ENCODE results near the gene MAST3.
A peak's percentile ranks its signal among the peaks of the same experiment; 100 is the strongest.

MAST3 gene

GRCh38 chr19:18110609-18111232 is 13.1 kb downstream of the MAST3 start:
- H3K4me2 ChIP-seq (ENCODE audit: low read length, poor library complexity, severe bottlenecking) = peak overlapping the region; percentile 81
- no peak overlapping the region for H2BK12ac ChIP-seq (ENCODE audit: low read length in 2 of 2)
- no peak overlapping the region for H4K8ac ChIP-seq (ENCODE audit: low read length)
- peak overlapping the region; percentile 81 for H3K9ac ChIP-seq (ENCODE audit: low read length)
- no peak overlapping the region for H2AFZ ChIP-seq (ENCODE audit: low read depth, low read length)
- H3K4me1 ChIP-seq (ENCODE audit: control insufficient read depth, insufficient read depth, low read depth, low read length) = peaks cover 18% of the 10 kb centered on the region
- peak overlapping the region; percentile 16 to 90 for H3K18ac ChIP-seq (ENCODE audit: low read depth in 1 of 2, low read length in 2 of 2)
- no peak overlapping the region for H3K27ac ChIP-seq (ENCODE audit: low read length, poor library complexity, severe bottlenecking)
- H3K79me1 ChIP-seq (replicated peaks; ENCODE audit: low read length, poor library complexity, severe bottlenecking) = peaks cover 3% of the 10 kb centered on the region
- peak overlapping the region; percentile 77 to 86 for H3K4me3 ChIP-seq (ENCODE audit: insufficient read depth in 1 of 2, low read depth in 1 of 2, low read length in 2 of 2)
- peak overlapping the region; percentile 54 for H2BK120ac ChIP-seq (ENCODE audit: low read depth, low read length)
- no peaks in the 10 kb centered on the region for H3K9me3 ChIP-seq (ENCODE audit: control insufficient read depth, low read length)
- H3K14ac ChIP-seq (ENCODE audit: low read length in 2 of 2) = no peak overlapping the region
- no peak overlapping the region for H2BK5ac ChIP-seq (ENCODE audit: low read depth, low read length, poor library complexity, severe bottlenecking)
- H2AK5ac ChIP-seq (ENCODE audit: low read length, severe bottlenecking) = no peak overlapping the region
- WGBS = 40% methylated on average over 22 of the region's 22 CpGs
- H4K91ac ChIP-seq (ENCODE audit: low read length) = no peak overlapping the region
- H3K23ac ChIP-seq (ENCODE audit: low read length in 2 of 2) = no peak overlapping the region
- no peak for DNase-seq
- peak overlapping the region in 1 of 2 experiments; percentile 73 for H3K4ac ChIP-seq (ENCODE audit: low read depth in 1 of 2, low read length in 2 of 2)
- peaks cover 3 to 18% of the 10 kb centered on the region in 2 experiments for H3K36me3 ChIP-seq (ENCODE audit: control insufficient read depth in 1 of 2, insufficient read depth in 2 of 2, low read depth in 1 of 2, low read length in 2 of 2)
- no peaks in the 10 kb centered on the region for H3K27me3 ChIP-seq (ENCODE audit: control insufficient read depth in 1 of 2, insufficient read depth in 1 of 2, low read length in 2 of 2)
- no peak overlapping the region for H2BK15ac ChIP-seq (ENCODE audit: low read depth, poor library complexity, severe bottlenecking)

- Histone ChIP-seq H3K27me3 (ENCODE audit: control insufficient read depth in 1 of 2, insufficient read depth in 1 of 2, low read length in 2 of 2) (no peaks in the 10 kb centered on the region), H3K36me3 (ENCODE audit: control insufficient read depth in 1 of 2, insufficient read depth in 2 of 2, low read depth in 1 of 2, low read length in 2 of 2) (peaks cover 3 to 18% of the 10 kb centered on the region in 2 experiments), H4K8ac (ENCODE audit: low read length) (no peak overlapping the region), H3K18ac (ENCODE audit: low read depth in 1 of 2, low read length in 2 of 2) (no peak overlapping the region), H3K4me2 (ENCODE audit: low read length, poor library complexity, severe bottlenecking) (no peak overlapping the region), H2AK5ac (ENCODE audit: low read length, severe bottlenecking) (no peak overlapping the region), H3K4me3 (ENCODE audit: insufficient read depth in 1 of 2, low read depth in 1 of 2, low read length in 2 of 2) (no peak overlapping the region), H3K14ac (ENCODE audit: low read length in 2 of 2) (no peak overlapping the region), H2AFZ (ENCODE audit: low read depth, low read length) (no peak overlapping the region), H3K9ac (ENCODE audit: low read length) (peak overlapping the region; percentile 46), H3K79me1 (replicated peaks; ENCODE audit: low read length, poor library complexity, severe bottlenecking) (peaks cover 7% of the 10 kb centered on the region), H3K9me3 (ENCODE audit: control insufficient read depth, low read length) (no peaks in the 10 kb centered on the region), H2BK12ac (ENCODE audit: low read length in 2 of 2) (peak overlapping the region in 1 of 2 experiments; percentile 29), H3K4me1 (ENCODE audit: control insufficient read depth, insufficient read depth, low read depth, low read length) (peaks cover 23% of the 10 kb centered on the region), H3K23ac (ENCODE audit: low read length in 2 of 2) (no peak overlapping the region), H2BK15ac (ENCODE audit: low read depth, poor library complexity, severe bottlenecking) (no peak overlapping the region), H4K91ac (ENCODE audit: low read length) (no peak overlapping the region), H3K4ac (ENCODE audit: low read depth in 1 of 2, low read length in 2 of 2) (no peak overlapping the region), H2BK120ac (ENCODE audit: low read depth, low read length) (no peak overlapping the region), H3K27ac (ENCODE audit: low read length, poor library complexity, severe bottlenecking) (no peak overlapping the region), H2BK5ac (ENCODE audit: low read depth, low read length, poor library complexity, severe bottlenecking) (no peak overlapping the region)
- WGBS = 28% methylated on average over 9 of the region's 9 CpGs
- peak; percentile 82 for DNase-seq
Measured at GRCh38 chr19:18112989-18113478, 15.5 kb downstream of the MAST3 start.

GRCh38 chr19:18113827-18114226 is 16.2 kb downstream of the MAST3 start:
- Histone ChIP-seq H3K4ac (ENCODE audit: low read depth in 1 of 2, low read length in 2 of 2) (no peak overlapping the region), H3K4me3 (ENCODE audit: insufficient read depth in 1 of 2, low read depth in 1 of 2, low read length in 2 of 2) (no peak overlapping the region), H3K27ac (ENCODE audit: low read length, poor library complexity, severe bottlenecking) (no peak overlapping the region), H3K18ac (ENCODE audit: low read depth in 1 of 2, low read length in 2 of 2) (no peak overlapping the region), H2AFZ (ENCODE audit: low read depth, low read length) (no peak overlapping the region), H3K27me3 (ENCODE audit: control insufficient read depth in 1 of 2, insufficient read depth in 1 of 2, low read length in 2 of 2) (no peaks in the 10 kb centered on the region), H3K14ac (ENCODE audit: low read length in 2 of 2) (no peak overlapping the region), H2BK15ac (ENCODE audit: low read depth, poor library complexity, severe bottlenecking) (no peak overlapping the region), H3K36me3 (ENCODE audit: control insufficient read depth in 1 of 2, insufficient read depth in 2 of 2, low read depth in 1 of 2, low read length in 2 of 2) (peaks cover 3 to 18% of the 10 kb centered on the region in 2 experiments), H2AK5ac (ENCODE audit: low read length, severe bottlenecking) (no peak overlapping the region), H3K4me2 (ENCODE audit: low read length, poor library complexity, severe bottlenecking) (no peak overlapping the region), H2BK5ac (ENCODE audit: low read depth, low read length, poor library complexity, severe bottlenecking) (no peak overlapping the region), H4K8ac (ENCODE audit: low read length) (no peak overlapping the region), H3K79me1 (replicated peaks; ENCODE audit: low read length, poor library complexity, severe bottlenecking) (peaks cover 11% of the 10 kb centered on the region), H3K9me3 (ENCODE audit: control insufficient read depth, low read length) (no peaks in the 10 kb centered on the region), H2BK12ac (ENCODE audit: low read length in 2 of 2) (no peak overlapping the region), H2BK120ac (ENCODE audit: low read depth, low read length) (no peak overlapping the region), H4K91ac (ENCODE audit: low read length) (no peak overlapping the region), H3K9ac (ENCODE audit: low read length) (no peak overlapping the region), H3K4me1 (ENCODE audit: control insufficient read depth, insufficient read depth, low read depth, low read length) (peaks cover 28% of the 10 kb centered on the region), H3K23ac (ENCODE audit: low read length in 2 of 2) (no peak overlapping the region)
- DNase-seq = no peak
- 94% methylated on average over 5 of the region's 5 CpGs for WGBS

DNA sequence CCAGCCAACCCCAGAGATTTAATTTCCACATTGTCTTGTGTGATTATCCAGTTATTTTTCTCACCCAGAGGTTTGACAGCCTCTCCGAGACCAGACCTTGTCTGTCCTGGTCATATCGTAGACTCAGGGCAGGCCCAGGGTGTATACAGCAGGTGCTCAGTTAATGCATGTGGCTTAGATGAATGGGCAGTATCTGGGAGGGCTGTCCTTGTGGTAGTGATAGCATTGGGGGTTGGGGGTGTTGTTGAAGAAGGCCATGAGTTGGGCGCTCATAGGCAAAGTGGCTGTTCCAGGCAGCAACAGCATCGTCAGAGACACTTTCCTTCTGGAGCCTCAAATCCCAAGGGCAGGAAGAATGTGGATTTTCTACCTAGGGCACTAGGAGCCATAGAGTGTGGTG is 16.9 kb downstream of the MAST3 start:
- no peak overlapping the region for H2BK15ac ChIP-seq (ENCODE audit: low read depth, poor library complexity, severe bottlenecking)
- no peak overlapping the region for H3K4me3 ChIP-seq (ENCODE audit: insufficient read depth in 1 of 2, low read depth in 1 of 2, low read length in 2 of 2)
- no peak overlapping the region for H2BK120ac ChIP-seq (ENCODE audit: low read depth, low read length)
- H2AK5ac ChIP-seq (ENCODE audit: low read length, severe bottlenecking) = no peak overlapping the region
- no peak overlapping the region for H4K8ac ChIP-seq (ENCODE audit: low read length)
- H3K4me2 ChIP-seq (ENCODE audit: low read length, poor library complexity, severe bottlenecking) = no peak overlapping the region
- no peak overlapping the region for H3K14ac ChIP-seq (ENCODE audit: low read length in 2 of 2)
- H2AFZ ChIP-seq (ENCODE audit: low read depth, low read length) = no peak overlapping the region
- no peak for DNase-seq
- no peak overlapping the region for H4K91ac ChIP-seq (ENCODE audit: low read length)
- no peak overlapping the region for H3K23ac ChIP-seq (ENCODE audit: low read length in 2 of 2)
- no peaks in the 10 kb centered on the region for H3K9me3 ChIP-seq (ENCODE audit: control insufficient read depth, low read length)
- H3K4me1 ChIP-seq (ENCODE audit: control insufficient read depth, insufficient read depth, low read depth, low read length) = peaks cover 25% of the 10 kb centered on the region
- H3K4ac ChIP-seq (ENCODE audit: low read depth in 1 of 2, low read length in 2 of 2) = no peak overlapping the region
- H2BK5ac ChIP-seq (ENCODE audit: low read depth, low read length, poor library complexity, severe bottlenecking) = no peak overlapping the region
- H3K79me1 ChIP-seq (replicated peaks; ENCODE audit: low read length, poor library complexity, severe bottlenecking) = peaks cover 11% of the 10 kb centered on the region
- no peak overlapping the region for H2BK12ac ChIP-seq (ENCODE audit: low read length in 2 of 2)
- WGBS = 95% methylated on average over 4 of the region's 4 CpGs
- H3K36me3 ChIP-seq (ENCODE audit: control insufficient read depth in 1 of 2, insufficient read depth in 2 of 2, low read depth in 1 of 2, low read length in 2 of 2) = peaks cover 3 to 21% of the 10 kb centered on the region in 2 experiments
- H3K27ac ChIP-seq (ENCODE audit: low read length, poor library complexity, severe bottlenecking) = no peak overlapping the region
- no peaks in the 10 kb centered on the region for H3K27me3 ChIP-seq (ENCODE audit: control insufficient read depth in 1 of 2, insufficient read depth in 1 of 2, low read length in 2 of 2)
- no peak overlapping the region for H3K18ac ChIP-seq (ENCODE audit: low read depth in 1 of 2, low read length in 2 of 2)
- H3K9ac ChIP-seq (ENCODE audit: low read length) = no peak overlapping the region

All from mesenchymal stem cell (in vitro differentiated cells and primary cell).